GM12865 (cell line): ENCODE measurements around the gene GAS2L2.

Source experiments
- DNase-seq: peaks from one replicate; pipeline ENCODE4 v3.0.0; 2010; ENCODE audit warnings: low read depth
- H3K4me3 ChIP-seq: 2 replicates; pipeline ENCODE4 v1.5.1; 2011; ENCODE audit warnings: mild to moderate bottlenecking, low read depth, low read length, control low read depth
- CTCF ChIP-seq: IDR thresholded peaks from 2 replicates; pipeline ENCODE4 v1.5.1; 2011; ENCODE audit warnings: low read length, control low read depth, low read depth, inconsistent platforms; ENCODE audit not compliant: insufficient read depth; ENCODE audit errors: missing control alignments

GAS2L2 gene

GRCh38 chr17:35773679-35774425, 20.8 kb upstream of the GAS2L2 start:
- no peak for DNase-seq
- no peak for TF ChIP-seq CTCF
- H3K4me3 ChIP-seq, result no peak overlapping the region

DNA sequence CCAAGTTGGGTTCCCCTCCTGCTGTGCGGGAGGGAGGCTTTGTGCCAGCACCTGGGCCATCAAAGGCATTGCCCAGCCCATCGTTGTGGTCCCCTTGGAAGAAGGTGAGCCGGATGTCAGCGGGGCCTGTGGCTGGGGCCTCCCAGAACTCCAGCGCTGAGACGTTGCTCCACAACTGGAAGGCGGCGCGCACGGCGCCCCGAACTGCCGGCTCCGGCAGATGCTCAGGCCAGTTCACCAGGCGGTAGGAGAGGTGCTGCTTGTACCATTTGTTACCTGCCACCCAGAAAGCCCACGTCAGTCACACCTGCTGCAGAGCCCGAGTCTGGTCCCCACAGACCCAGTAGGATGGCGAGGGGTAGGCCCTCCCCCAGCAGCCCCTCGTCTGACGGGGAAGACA, 20.1 kb upstream of the GAS2L2 start:
- no peak for DNase-seq
- H3K4me3 ChIP-seq, result no peak overlapping the region
- TF ChIP-seq CTCF, result no peak

GRCh38 chr17:35769895-35770486, 17.0 kb upstream of the GAS2L2 start:
- no peak overlapping the region for H3K4me3 ChIP-seq
- no peak for DNase-seq
- TF ChIP-seq CTCF, result peak; percentile 10

- no peak for DNase-seq
- no peak for TF ChIP-seq CTCF
- H3K4me3 ChIP-seq, result no peak overlapping the region
These were observed 15.8 kb upstream of the GAS2L2 start for GRCh38 chr17:35768797-35769196.

GRCh38 chr17:35766903-35767510, 14.0 kb upstream of the GAS2L2 start:
- peak; percentile 32 for DNase-seq
- H3K4me3 ChIP-seq, result no peak overlapping the region
- peak; percentile 43 for TF ChIP-seq CTCF

DNA sequence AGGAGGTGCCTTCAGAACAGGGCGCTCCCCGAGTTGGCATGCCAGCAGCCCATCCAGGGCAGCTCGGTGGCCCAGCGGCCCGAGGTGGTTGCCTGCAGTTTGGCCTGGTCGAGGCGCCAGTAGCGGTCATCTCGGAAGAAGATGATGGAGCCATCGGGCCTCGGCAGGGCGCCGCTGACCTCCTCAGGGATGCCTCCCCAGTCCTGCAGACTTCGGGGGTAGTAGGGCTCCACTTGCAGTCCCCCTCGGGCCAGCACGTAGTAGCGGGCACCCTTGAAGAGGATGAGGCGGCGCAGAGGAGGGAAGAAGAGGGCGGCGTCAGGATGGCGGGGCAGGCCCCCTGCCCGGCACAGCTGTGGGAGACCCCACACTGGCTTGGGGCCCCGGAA, 13.4 kb upstream of the GAS2L2 start:
- no peak for TF ChIP-seq CTCF
- DNase-seq, result no peak

More for the DNA sequence above, 13.4 kb upstream of the GAS2L2 start:
- no peak overlapping the region for H3K4me3 ChIP-seq
